Astrocyte (in vitro differentiated cells and primary cell): Measurements from ENCODE around the gene ADIPOR2. TPM values are rescaled to one million over a fixed set of nuclear protein-coding genes. Genes with fewer than 3 reads are reported as not detected.

Experiments used
- DNase-seq: peaks from one replicate; pipeline ENCODE4 v3.0.0-alpha.2; 2010; ENCODE audit warnings: low read depth
- FAIRE-seq: peaks from 2 replicates; lab custom pipeline; 2011; peaks lifted over from hg19 to GRCh38; lab: Jason Lieb, UNC
- H2AFZ ChIP-seq: 2 replicates; pipeline ENCODE4 v1.6.0; 2012; ENCODE audit warnings: low read depth, low read length, inconsistent platforms
- H3K27ac ChIP-seq: 2 replicates; pipeline ENCODE4 v1.5.1; 2011; ENCODE audit warnings: low read depth, low read length, inconsistent platforms
- H3K27me3 ChIP-seq: 2 replicates; pipeline ENCODE4 v1.6.0; 2011; ENCODE audit warnings: low read length, inconsistent platforms; ENCODE audit not compliant: insufficient read depth
- H3K36me3 ChIP-seq: 2 replicates; pipeline ENCODE4 v1.5.1; 2011; ENCODE audit warnings: low read length, inconsistent platforms; ENCODE audit not compliant: insufficient read depth
- H3K4me1 ChIP-seq: 2 replicates; pipeline ENCODE4 v1.5.1; 2011; ENCODE audit warnings: low read length, inconsistent platforms; ENCODE audit not compliant: insufficient read depth
- H3K4me2 ChIP-seq: 2 replicates; pipeline ENCODE4 v1.6.0; 2012; ENCODE audit warnings: low read length, inconsistent platforms
- H3K4me3 ChIP-seq: 2 replicates; pipeline ENCODE4 v1.5.1; 2011; ENCODE audit warnings: low read depth, mild to moderate bottlenecking, low read length, inconsistent platforms; ENCODE audit not compliant: insufficient read depth
- H3K79me2 ChIP-seq: 2 replicates; pipeline ENCODE4 v1.6.0; 2012; ENCODE audit warnings: mild to moderate bottlenecking, low read length, inconsistent platforms; ENCODE audit not compliant: insufficient read depth
- H3K9ac ChIP-seq: 2 replicates; pipeline ENCODE4 v1.6.0; 2012; ENCODE audit warnings: mild to moderate bottlenecking, low read length, inconsistent platforms
- H3K9me3 ChIP-seq: 2 replicates; pipeline ENCODE4 v1.5.1; 2012; ENCODE audit warnings: low read depth, mild to moderate bottlenecking, low read length, inconsistent platforms; ENCODE audit not compliant: insufficient read depth
- H4K20me1 ChIP-seq: 2 replicates; pipeline ENCODE4 v1.6.0; 2012; ENCODE audit warnings: low read length, inconsistent platforms; ENCODE audit not compliant: insufficient read depth
- H3K27ac Mint-ChIP-seq: one replicate; pipeline ENCODE4 v1.8.0; 2021; ENCODE audit warnings: mild to moderate bottlenecking, mixed read lengths; ENCODE audit not compliant: unreplicated experiment
- H3K27me3 Mint-ChIP-seq: one replicate; pipeline ENCODE4 v1.8.0; 2021; ENCODE audit warnings: low read depth, mixed read lengths; ENCODE audit not compliant: unreplicated experiment
- H3K36me3 Mint-ChIP-seq: one replicate; pipeline ENCODE4 v1.8.0; 2021; ENCODE audit warnings: low read depth, mixed read lengths; ENCODE audit not compliant: unreplicated experiment
- H3K4me1 Mint-ChIP-seq: one replicate; pipeline ENCODE4 v1.8.0; 2021; ENCODE audit warnings: low read depth, mixed read lengths; ENCODE audit not compliant: unreplicated experiment
- H3K4me3 Mint-ChIP-seq: one replicate; pipeline ENCODE4 v1.8.0; 2021; ENCODE audit warnings: mild to moderate bottlenecking, moderate library complexity, mixed read lengths; ENCODE audit not compliant: unreplicated experiment
- H3K9me3 Mint-ChIP-seq: one replicate; pipeline ENCODE4 v1.8.0; 2021; ENCODE audit warnings: mild to moderate bottlenecking, mixed read lengths; ENCODE audit not compliant: unreplicated experiment
- CTCF ChIP-seq: IDR thresholded peaks from 2 replicates; pipeline ENCODE4 v1.5.1; 2011; ENCODE audit warnings: low read depth, mild to moderate bottlenecking, inconsistent platforms, low read length, moderate library complexity; ENCODE audit not compliant: insufficient read depth
- EZH2 ChIP-seq: IDR thresholded peaks from 2 replicates; pipeline ENCODE4 v1.6.1; 2012; ENCODE audit warnings: mild to moderate bottlenecking, low read length, inconsistent platforms; ENCODE audit not compliant: insufficient read depth
- total RNA-seq: library from RNA; stranded (reverse); gene quantifications from 2 replicates; pipeline ENCODE4 v1.2.1, GENCODE V29; 2021

ADIPOR2 gene
- total RNA-seq, 1 donor from 2014 or later: 56.6 TPM

GRCh38 chr12:1828856-1829255 lies 138.0 kb downstream of the ADIPOR2 start:
- H3K4me3 Mint-ChIP-seq: no peak overlapping the region
- FAIRE-seq: no peak
- no peaks in the 10 kb centered on the region for H3K36me3 Mint-ChIP-seq
- Histone ChIP-seq H3K4me2 (no peak overlapping the region), H3K79me2 (no peaks in the 10 kb centered on the region), H2AFZ (no peak overlapping the region), H4K20me1 (no peaks in the 10 kb centered on the region), H3K9ac (no peak overlapping the region), H3K27ac (no peak overlapping the region), H3K36me3 (no peaks in the 10 kb centered on the region), H3K4me1 (no peaks in the 10 kb centered on the region), H3K27me3 (peaks cover 30% of the 10 kb centered on the region), H3K4me3 (no peak overlapping the region), H3K9me3 (no peaks in the 10 kb centered on the region)
- no peak for TF ChIP-seq CTCF
- H3K9me3 Mint-ChIP-seq: no peaks in the 10 kb centered on the region
- no peak overlapping the region for H3K27ac Mint-ChIP-seq
- no peaks in the 10 kb centered on the region for H3K4me1 Mint-ChIP-seq
- DNase-seq: no peak
- peaks cover 61% of the 10 kb centered on the region for H3K27me3 Mint-ChIP-seq

GRCh38 chr12:1829306-1829900 lies 138.5 kb downstream of the ADIPOR2 start:
- Histone ChIP-seq H3K9me3 (no peaks in the 10 kb centered on the region), H3K4me3 (no peak overlapping the region), H3K36me3 (no peaks in the 10 kb centered on the region), H4K20me1 (no peaks in the 10 kb centered on the region), H3K4me2 (no peak overlapping the region), H3K27me3 (peaks cover 27% of the 10 kb centered on the region), H3K79me2 (no peaks in the 10 kb centered on the region), H3K4me1 (no peaks in the 10 kb centered on the region), H3K27ac (no peak overlapping the region), H3K9ac (no peak overlapping the region), H2AFZ (no peak overlapping the region)
- Mint-ChIP-seq H3K27me3 (peaks cover 61% of the 10 kb centered on the region), H3K36me3 (no peaks in the 10 kb centered on the region), H3K4me1 (no peaks in the 10 kb centered on the region), H3K27ac (no peak overlapping the region), H3K9me3 (no peaks in the 10 kb centered on the region), H3K4me3 (no peak overlapping the region)
- no peak for DNase-seq
- no peak for FAIRE-seq
- TF ChIP-seq CTCF (no peak), EZH2 (no peak)

- no peak for FAIRE-seq
- Mint-ChIP-seq H3K27ac (no peak overlapping the region), H3K4me3 (no peak overlapping the region), H3K36me3 (no peaks in the 10 kb centered on the region), H3K4me1 (no peaks in the 10 kb centered on the region), H3K9me3 (no peaks in the 10 kb centered on the region), H3K27me3 (peaks cover 62% of the 10 kb centered on the region)
- no peak overlapping the region for H3K4me2 ChIP-seq
- no peak overlapping the region for H3K4me3 ChIP-seq
- TF ChIP-seq EZH2: no peak
- no peak for TF ChIP-seq CTCF
- H4K20me1 ChIP-seq: no peaks in the 10 kb centered on the region
- peaks cover 26% of the 10 kb centered on the region for H3K27me3 ChIP-seq
- H2AFZ ChIP-seq: no peak overlapping the region
- H3K9me3 ChIP-seq: no peaks in the 10 kb centered on the region
- no peak overlapping the region for H3K9ac ChIP-seq
- H3K36me3 ChIP-seq: no peaks in the 10 kb centered on the region
- H3K4me1 ChIP-seq: no peaks in the 10 kb centered on the region
- no peak for DNase-seq
- no peaks in the 10 kb centered on the region for H3K79me2 ChIP-seq
- H3K27ac ChIP-seq: no peak overlapping the region
Measured at GRCh38 chr12:1830401-1830845, 139.6 kb downstream of the ADIPOR2 start.
